HepG2 (cell line): Measurements from ENCODE around the gene PHACTR1. TPM values are rescaled to one million over a fixed set of nuclear protein-coding genes. Genes with fewer than 3 reads are reported as not detected.
A peak's percentile ranks its signal among the peaks of the same experiment; 100 is the strongest.

Source experiments
- ATAC-seq: fragments of 200-7000 bp; cut with Tn5 transposase; 3 replicates; pipeline ENCODE4 v1.9.1; 2020; ENCODE audit warnings: mild to moderate bottlenecking, moderate library complexity
- BruUV-seq: library from RNA; stranded (reverse); fragments of 400-500 nt; replicated peaks from 2 replicates; lab custom pipeline; 2021; lab: Mats Ljungman, UMichigan
- CTCF ChIA-PET: fragments of 300-600 bp; formaldehyde crosslinking; extraction: SDS; loops from one replicate; lab custom pipeline; 2021; ENCODE audit warnings: low total read pairs, inconsistent platforms, low intra/inter-chr PET ratio; lab: Yijun Ruan, JAX
- POLR2A ChIA-PET: fragments of 350-600 bp; sonication (Branson Sonifier 250); formaldehyde crosslinking; loops from one replicate; lab custom pipeline; 2020; ENCODE audit warnings: antibody characterized with exemption, inconsistent platforms; lab: Yijun Ruan, JAX
- DNase-seq: peaks from one replicate; pipeline ENCODE4 v3.0.0-alpha.2; 2015; ENCODE audit warnings: low spot score
- FAIRE-seq: peaks from 3 replicates; lab custom pipeline; 2011; peaks lifted over from hg19 to GRCh38; lab: Jason Lieb, UNC
- H2AFZ ChIP-seq: one replicate; pipeline ENCODE4 v1.6.1; 2011; ENCODE audit warnings: low read length, inconsistent platforms
- H3K27ac ChIP-seq: fragments of 300-600 bp; 3 replicates; pipeline ENCODE4 v1.8.0; 2011; ENCODE audit warnings: mixed run types, mild to moderate bottlenecking, mixed read lengths, low read length, inconsistent platforms; ENCODE audit not compliant: insufficient read depth; ENCODE audit errors: extremely low read length
- H3K27me3 ChIP-seq, 2 experiments: fragments of 200-600 bp in 1 of 2; 2 replicates in 1 of 2; 3 replicates in 1 of 2; pipeline versions ENCODE4 v1.6.0 to v1.8.0; 2011; ENCODE audit warnings: low read length in 2 of 2, mild to moderate bottlenecking in 2 of 2, moderate library complexity in 2 of 2, inconsistent platforms in 1 of 2; ENCODE audit not compliant: insufficient read depth in 2 of 2, control insufficient read depth in 1 of 2
- H3K36me3 ChIP-seq, 2 experiments: fragments of 200-600 bp in 1 of 2; replicated peaks in 1 of 2; 2 replicates in 1 of 2; 3 replicates in 1 of 2; pipeline versions ENCODE4 v1.5.1 to v1.8.0; 2011; ENCODE audit warnings: low read length in 2 of 2, inconsistent platforms in 1 of 2; ENCODE audit not compliant: insufficient read depth in 2 of 2, control insufficient read depth in 1 of 2
- H3K4me1 ChIP-seq: 2 replicates; pipeline ENCODE4 v1.5.1; 2012; ENCODE audit warnings: low read length, inconsistent platforms; ENCODE audit not compliant: insufficient read depth
- H3K4me2 ChIP-seq: 2 replicates; pipeline ENCODE4 v1.6.0; 2011; ENCODE audit warnings: low read depth, low read length, inconsistent platforms
- H3K4me3 ChIP-seq, 3 experiments: fragments of 200-600 bp in 1 of 3; sonication (generic), shearing (Covaris generic) in 1 of 3; replicated peaks in 1 of 3; 2 replicates each; pipeline ENCODE4 v1.5.1; 2011 to 2016; ENCODE audit warnings: low read length in 3 of 3, inconsistent platforms in 2 of 3, low read depth in 2 of 3, mild to moderate bottlenecking in 2 of 3, control low read depth in 1 of 3, mixed read lengths in 1 of 3; ENCODE audit not compliant: insufficient read depth in 1 of 3
- H3K79me2 ChIP-seq: one replicate; pipeline ENCODE4 v1.6.1; 2011; ENCODE audit warnings: low read length, inconsistent platforms; ENCODE audit not compliant: insufficient read depth
- H3K9ac ChIP-seq: 2 replicates; pipeline ENCODE4 v1.6.0; 2011; ENCODE audit warnings: mild to moderate bottlenecking, low read depth, low read length, inconsistent platforms; ENCODE audit not compliant: insufficient read depth
- H3K9me3 ChIP-seq: 2 replicates; pipeline ENCODE4 v1.5.1; 2012; ENCODE audit warnings: mild to moderate bottlenecking, low read length
- H4K20me1 ChIP-seq: 2 replicates; pipeline ENCODE4 v1.6.0; 2011; ENCODE audit warnings: inconsistent platforms, mild to moderate bottlenecking, low read length, moderate library complexity; ENCODE audit not compliant: insufficient read depth
- DPF2 ChIP-seq: sonication (generic); formaldehyde crosslinking; IDR thresholded peaks from 2 replicates; pipeline ENCODE4 v1.4.0; 2020; ENCODE audit warnings: mild to moderate bottlenecking, low read depth, missing genetic modification reagents, borderline replicate concordance
- FOXK1 ChIP-seq: sonication (generic); formaldehyde crosslinking; IDR thresholded peaks from 2 replicates; pipeline ENCODE4 v1.4.0; 2020; ENCODE audit warnings: low read depth, missing genetic modification reagents, borderline replicate concordance
- GATAD2A ChIP-seq: IDR thresholded peaks from 2 replicates; pipeline ENCODE4 v1.6.1; 2016
- KAT2B ChIP-seq: fragments of 150-350 bp; IDR thresholded peaks from 2 replicates; pipeline ENCODE4 v1.6.1; 2014; ENCODE audit warnings: low read depth, low read length, borderline replicate concordance
- KDM5B ChIP-seq: sonication (generic); formaldehyde crosslinking; IDR thresholded peaks from 2 replicates; pipeline ENCODE4 v1.4.0; 2020; ENCODE audit warnings: missing genetic modification reagents, mild to moderate bottlenecking, borderline replicate concordance
- SMYD3 ChIP-seq: sonication (generic); formaldehyde crosslinking; IDR thresholded peaks from 2 replicates; pipeline ENCODE4 v1.8.1; 2023; ENCODE audit warnings: mild to moderate bottlenecking, missing genetic modification reagents
- SRY ChIP-seq: sonication (generic); formaldehyde crosslinking; IDR thresholded peaks from 2 replicates; pipeline ENCODE4 v1.8.0; 2022; ENCODE audit warnings: mild to moderate bottlenecking, missing genetic modification reagents
- ZBTB21 ChIP-seq: sonication (generic); formaldehyde crosslinking; IDR thresholded peaks from 2 replicates; pipeline ENCODE4 v1.4.0; 2020; ENCODE audit warnings: missing genetic modification reagents
- ZHX1 ChIP-seq: sonication (generic); formaldehyde crosslinking; IDR thresholded peaks from 2 replicates; pipeline ENCODE4 v1.8.1; 2022; ENCODE audit warnings: low read depth, mild to moderate bottlenecking, missing genetic modification reagents
- ZNF12 ChIP-seq: sonication (generic); formaldehyde crosslinking; IDR thresholded peaks from 2 replicates; pipeline ENCODE4 v1.5.0; 2020; ENCODE audit warnings: missing genetic modification reagents
- ZNF414 ChIP-seq: sonication (generic); formaldehyde crosslinking; IDR thresholded peaks from 2 replicates; pipeline ENCODE4 v1.5.0; 2020; ENCODE audit warnings: missing genetic modification reagents
- ZNF510 ChIP-seq: sonication (generic); formaldehyde crosslinking; IDR thresholded peaks from 2 replicates; pipeline ENCODE4 v1.4.0; 2020; ENCODE audit warnings: low read depth, mild to moderate bottlenecking, missing genetic modification reagents
- ZNF549 ChIP-seq: sonication (generic); formaldehyde crosslinking; IDR thresholded peaks from 2 replicates; pipeline ENCODE4 v1.5.0; 2020; ENCODE audit warnings: missing genetic modification reagents
- ZNF75D ChIP-seq: sonication (generic); formaldehyde crosslinking; IDR thresholded peaks from 2 replicates; pipeline ENCODE4 v1.8.1; 2023; ENCODE audit warnings: missing genetic modification reagents, mild to moderate bottlenecking, borderline replicate concordance
- WGBS: methylation state at CpG from one replicate; pipeline ENCODE4 v1.1.6; 2017; ENCODE audit warnings: low lambda C conversion rate; 5-methylcytosine and 5-hydroxymethylcytosine counted together
- in situ Hi-C: cut with HindIII; loops from 2 replicates; pipeline ENCODE4 v1.10.0; 2017; ENCODE audit warnings: low pct_unique_long_range_greater_than_20kb; ENCODE audit not compliant: extremely low pct_ligation_motif_present
- intact Hi-C: fragments of 100-400 bp; cut with micrococcal nuclease; formaldehyde crosslinking; loops from one replicate; pipeline ENCODE4 v1.10.0; 2022; ENCODE audit not compliant: unreplicated experiment
- polyA plus RNA-seq, 8 experiments: library from polyadenylated mRNA; depleted of rRNA in 3 of 8; stranded (reverse) in 7 of 8; unstranded in 1 of 8; fragments of >200 nt; fragmentation: Illumina TruSeq in 4 of 8; extraction: Trizol in 4 of 8; gene quantifications; 2 replicates each; pipeline versions ENCODE4 v1.2.1 to v1.2.3, GENCODE V29; 2011 to 2016; ENCODE audit warnings: low read depth in 4 of 8, missing spikeins in 1 of 8, mixed read lengths in 1 of 8; ENCODE audit not compliant: insufficient read depth in 1 of 8
- total RNA-seq, 5 experiments: library from RNA; depleted of rRNA; stranded (reverse); fragments of >200 nt; fragmentation: Illumina TruSeq; extraction: Trizol; gene quantifications; 2 replicates each; pipeline ENCODE4 v1.2.3, GENCODE V29; 2016; ENCODE audit warnings: low read depth in 1 of 5

The PHACTR1 gene
- total and polyA plus RNA-seq, 2 of the 13 experiments (the other 11 are each of a cell fraction or from before 2014, with no cell fraction given), result 0.09 TPM; not detected in 1

- TF ChIP-seq ZNF75D (CRISPR knock-in tag), result no peak
- TF ChIP-seq DPF2, result no peak
Observed at GRCh38 chr6:13295576-13295975, 579.0 kb downstream of the PHACTR1 start (continued).

- H3K4me1 ChIP-seq, result peaks cover 15% of the 10 kb centered on the region
- H3K79me2 ChIP-seq, result no peaks in the 10 kb centered on the region
- WGBS, result 93% methylated on average over 9 of the region's 9 CpGs
- in situ Hi-C loops (no loop called here), intact Hi-C loops (no loop called here)
- no peak overlapping the region for H3K4me3 ChIP-seq
- H3K4me2 ChIP-seq, result no peak overlapping the region
- no peaks in the 10 kb centered on the region for H4K20me1 ChIP-seq
- DNase-seq, result no peak
- peaks cover 25 to 46% of the 10 kb centered on the region in 2 experiments for H3K36me3 ChIP-seq
- POLR2A ChIA-PET, result no interaction called here
- FAIRE-seq, result no peak
- no peak overlapping the region for H3K27ac ChIP-seq
- no peak overlapping the region for H3K9ac ChIP-seq
- peak; percentile 39 for ATAC-seq
- no TSS peak for BruUV-seq
- no peak for TF ChIP-seq SMYD3 (CRISPR knock-in tag)
- TF ChIP-seq ZNF549 (CRISPR knock-in tag), result no peak
- no peak for TF ChIP-seq ZNF12 (CRISPR knock-in tag)
- no peak for TF ChIP-seq GATAD2A (CRISPR knock-in tag)
- no peak for TF ChIP-seq ZBTB21 (CRISPR knock-in tag)
- TF ChIP-seq, all 625 proteins: peak for 0
- Histone ChIP-seq H3K27me3 (no peaks in the 10 kb centered on the region), H3K9me3 (no peaks in the 10 kb centered on the region), H2AFZ (no peak overlapping the region)
- CTCF ChIA-PET, result no interaction called here
Observed at GRCh38 chr6:13296536-13296997, 580.0 kb downstream of the PHACTR1 start.

- FAIRE-seq, result no peak
- CTCF ChIA-PET, result no interaction called here
- no peak overlapping the region for H3K4me2 ChIP-seq
- H3K79me2 ChIP-seq, result no peaks in the 10 kb centered on the region
- peaks cover 29 to 51% of the 10 kb centered on the region in 2 experiments for H3K36me3 ChIP-seq
- no peaks in the 10 kb centered on the region for H3K9me3 ChIP-seq
- H4K20me1 ChIP-seq, result no peaks in the 10 kb centered on the region
- H3K4me1 ChIP-seq, result peaks cover 23% of the 10 kb centered on the region
- BruUV-seq, result no TSS peak
- no peak overlapping the region for H2AFZ ChIP-seq
- no peaks in the 10 kb centered on the region for H3K27me3 ChIP-seq
- no peak for DNase-seq
- intact Hi-C loops (no loop called here), in situ Hi-C loops (no loop called here)
- no peak overlapping the region for H3K9ac ChIP-seq
- H3K27ac ChIP-seq, result no peak overlapping the region
- 100% methylated on average over 4 of the region's 5 CpGs for WGBS
- POLR2A ChIA-PET, result no interaction called here
- no peak overlapping the region for H3K4me3 ChIP-seq
- ATAC-seq, result no peak
- TF ChIP-seq ZNF510 (CRISPR knock-in tag) (no peak), KDM5B (CRISPR knock-in tag) (no peak), KAT2B (no peak), SRY (CRISPR knock-in tag) (no peak), ZNF414 (CRISPR knock-in tag) (no peak), FOXK1 (no peak), ZHX1 (CRISPR knock-in tag) (no peak)
Observed at GRCh38 chr6:13297391-13297790, 580.8 kb downstream of the PHACTR1 start.
